MCF 10A (cell line): ENCODE data around the gene MAFG. TPM values are rescaled to one million over a fixed set of nuclear protein-coding genes. Genes with fewer than 3 reads are reported as not detected.

Source experiments
- BruUV-seq: library from RNA; stranded (reverse); fragments of 400-500 nt; replicated peaks from 2 replicates; lab custom pipeline; 2021; lab: Mats Ljungman, UMichigan
- CTCF ChIA-PET: fragments of 300-600 bp; sonication (Branson Sonifier 250); formaldehyde crosslinking; extraction: SDS; loops from one replicate; lab custom pipeline; 2021; ENCODE audit warnings: antibody characterized with exemption, inconsistent platforms; lab: Yijun Ruan, JAX
- POLR2A ChIA-PET: fragments of 300-600, 350-650 bp; sonication (Branson Sonifier 250); formaldehyde crosslinking; extraction: SDS; loops from one replicate; lab custom pipeline; 2020; ENCODE audit warnings: antibody characterized with exemption, inconsistent platforms; lab: Yijun Ruan, JAX
- DNase-seq: peaks from one replicate; pipeline ENCODE4 v3.0.0-alpha.2; 2018; ENCODE audit not compliant: unreplicated experiment
- H3K27ac Mint-ChIP-seq: one replicate; pipeline ENCODE4 v1.8.0; 2022; ENCODE audit warnings: mild to moderate bottlenecking, low read depth, mixed read lengths; ENCODE audit not compliant: unreplicated experiment
- H3K27me3 Mint-ChIP-seq: one replicate; pipeline ENCODE4 v1.8.0; 2022; ENCODE audit warnings: mixed read lengths; ENCODE audit not compliant: insufficient read depth, unreplicated experiment
- H3K36me3 Mint-ChIP-seq: one replicate; pipeline ENCODE4 v1.8.0; 2022; ENCODE audit warnings: mild to moderate bottlenecking, moderate library complexity, mixed read lengths; ENCODE audit not compliant: insufficient read depth, unreplicated experiment
- H3K4me1 Mint-ChIP-seq: one replicate; pipeline ENCODE4 v1.8.0; 2022; ENCODE audit warnings: mixed read lengths; ENCODE audit not compliant: insufficient read depth, unreplicated experiment
- H3K4me3 Mint-ChIP-seq: one replicate; pipeline ENCODE4 v1.8.0; 2022; ENCODE audit warnings: mild to moderate bottlenecking, moderate library complexity, mixed read lengths; ENCODE audit not compliant: unreplicated experiment
- H3K9me3 Mint-ChIP-seq: one replicate; pipeline ENCODE4 v1.8.0; 2022; ENCODE audit warnings: mixed read lengths; ENCODE audit not compliant: unreplicated experiment
- intact Hi-C: fragments of 100-400 bp; cut with micrococcal nuclease; formaldehyde crosslinking; loops from 2 replicates; pipeline ENCODE4 v1.14.1; 2022
- total RNA-seq: library from RNA; stranded (reverse); gene quantifications from 2 replicates; pipeline ENCODE4 v1.2.3, GENCODE V29; 2022
- TF ChIP-seq, protein P1 (sequence below): fragments of 200-600 bp; IDR thresholded peaks from one replicate; pipeline ENCODE4 v1.8.0; 2022; ENCODE audit warnings: antibody characterized with exemption, mild to moderate bottlenecking; ENCODE audit not compliant: unreplicated experiment

MAFG gene
- total RNA-seq, 1 experiment from 2014 or later: 38.1 TPM

GRCh38 chr17:81929253-81930141 is 2.0 kb upstream of the MAFG start:
- TF ChIP-seq, protein P1, sequence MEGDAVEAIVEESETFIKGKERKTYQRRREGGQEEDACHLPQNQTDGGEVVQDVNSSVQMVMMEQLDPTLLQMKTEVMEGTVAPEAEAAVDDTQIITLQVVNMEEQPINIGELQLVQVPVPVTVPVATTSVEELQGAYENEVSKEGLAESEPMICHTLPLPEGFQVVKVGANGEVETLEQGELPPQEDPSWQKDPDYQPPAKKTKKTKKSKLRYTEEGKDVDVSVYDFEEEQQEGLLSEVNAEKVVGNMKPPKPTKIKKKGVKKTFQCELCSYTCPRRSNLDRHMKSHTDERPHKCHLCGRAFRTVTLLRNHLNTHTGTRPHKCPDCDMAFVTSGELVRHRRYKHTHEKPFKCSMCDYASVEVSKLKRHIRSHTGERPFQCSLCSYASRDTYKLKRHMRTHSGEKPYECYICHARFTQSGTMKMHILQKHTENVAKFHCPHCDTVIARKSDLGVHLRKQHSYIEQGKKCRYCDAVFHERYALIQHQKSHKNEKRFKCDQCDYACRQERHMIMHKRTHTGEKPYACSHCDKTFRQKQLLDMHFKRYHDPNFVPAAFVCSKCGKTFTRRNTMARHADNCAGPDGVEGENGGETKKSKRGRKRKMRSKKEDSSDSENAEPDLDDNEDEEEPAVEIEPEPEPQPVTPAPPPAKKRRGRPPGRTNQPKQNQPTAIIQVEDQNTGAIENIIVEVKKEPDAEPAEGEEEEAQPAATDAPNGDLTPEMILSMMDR: no peak
- POLR2A ChIA-PET: interaction anchor here (0.6 kb wide), 2 partner anchors 12 to 190 kb away, joined by 3 read pairs; no protein-coding TSS in a partner anchor
- DNase-seq: no peak
- Mint-ChIP-seq H3K9me3 (no peaks in the 10 kb centered on the region), H3K4me3 (peak overlapping the region; percentile 66), H3K36me3 (peaks cover 7% of the 10 kb centered on the region), H3K27ac (no peak overlapping the region), H3K27me3 (no peaks in the 10 kb centered on the region), H3K4me1 (peaks cover 11% of the 10 kb centered on the region)
- BruUV-seq: no TSS peak
- CTCF ChIA-PET: interaction anchor here (1.3 kb wide), 1 partner anchor 25 kb away, joined by 5 read pairs; no protein-coding TSS in a partner anchor
- intact Hi-C loops: no loop called here

DNA sequence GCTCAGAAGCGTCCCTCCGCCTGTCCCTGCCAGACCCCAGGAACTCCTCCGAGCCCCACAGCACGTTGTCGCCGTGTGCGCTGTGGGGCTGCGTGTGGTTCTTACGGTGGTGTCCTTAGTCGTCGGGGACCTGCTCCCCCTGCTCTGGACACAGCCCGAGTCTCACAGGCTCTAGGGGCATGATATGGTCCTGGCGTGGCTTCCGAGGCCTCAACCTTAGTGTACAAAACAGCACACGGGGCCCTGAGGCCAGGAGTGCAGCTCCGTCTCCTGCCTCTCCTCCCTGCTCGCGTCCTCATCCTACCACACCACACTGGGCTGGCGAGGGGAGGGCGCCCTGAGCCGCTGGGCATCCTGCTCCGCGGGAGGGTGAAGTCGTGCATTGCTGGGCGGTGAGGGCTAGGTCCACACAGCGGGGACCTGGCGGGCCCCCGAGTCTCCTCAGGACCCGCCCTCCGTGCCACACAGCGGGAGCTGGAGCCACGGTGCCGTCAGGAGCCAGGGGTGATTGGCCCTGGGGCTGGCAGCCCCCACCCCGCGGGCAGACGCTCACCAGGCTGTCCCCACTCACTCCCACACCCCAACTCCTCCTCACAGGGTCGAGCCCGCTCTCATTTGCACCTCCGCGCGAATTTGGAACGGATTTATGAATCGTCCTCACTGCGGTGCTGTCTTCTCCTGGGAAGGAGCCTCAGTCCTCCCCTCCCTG is 1.2 kb upstream of the MAFG start:
- no peak overlapping the region for H3K27ac Mint-ChIP-seq
- ChIA-PET POLR2A (interaction anchor here (1.0 to 6.3 kb wide), 7 partner anchors 9 to 170 kb away, joined by 4 to 59 read pairs (median 9); partner anchors contain the start of genes CENPX, FASN, LRRC45 and PCYT2), CTCF (interaction anchor here (0.9 to 1.3 kb wide), 5 partner anchors 15 to 81 kb away, joined by 3 to 7 read pairs (median 5); no protein-coding TSS in a partner anchor)
- no peaks in the 10 kb centered on the region for H3K27me3 Mint-ChIP-seq
- H3K4me3 Mint-ChIP-seq: peak overlapping the region; percentile 66
- intact Hi-C loops: no loop called here
- H3K9me3 Mint-ChIP-seq: no peaks in the 10 kb centered on the region
- BruUV-seq: no TSS peak
- TF ChIP-seq, protein P1: no peak
- peaks cover 14% of the 10 kb centered on the region for H3K4me1 Mint-ChIP-seq
- DNase-seq: no peak
- H3K36me3 Mint-ChIP-seq: peaks cover 2% of the 10 kb centered on the region

DNA sequence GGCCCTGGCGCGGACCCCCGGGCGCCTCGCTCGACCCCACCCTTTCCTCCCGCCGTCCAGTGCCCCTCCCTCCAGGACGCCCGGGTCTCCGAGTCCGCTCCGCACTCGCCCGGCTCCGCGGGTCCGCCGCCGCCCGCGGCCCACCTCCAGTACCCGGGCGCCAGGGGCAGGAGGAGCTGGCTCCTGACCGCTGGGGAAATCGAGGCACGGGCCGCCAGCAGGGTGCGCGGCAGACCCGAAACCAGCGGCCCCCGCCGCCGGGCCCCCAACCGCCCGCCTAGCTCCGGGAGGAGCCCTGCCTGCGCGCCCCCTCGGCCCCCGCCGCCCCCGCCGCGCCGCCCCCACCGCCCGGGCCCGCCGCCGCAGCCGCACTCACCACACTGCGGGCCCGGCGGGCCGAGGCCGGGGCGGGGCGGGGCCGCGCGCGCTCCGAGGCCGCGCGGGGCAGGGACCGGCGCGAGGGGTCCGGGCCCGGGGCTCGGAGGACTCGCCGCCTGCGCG is 333 bp downstream of the MAFG start:
- intact Hi-C loops: no loop called here
- ChIA-PET POLR2A (interaction anchor here (0.6 to 6.3 kb wide), 14 partner anchors 11 to 854 kb away, joined by 3 to 59 read pairs (median 6); partner anchors contain the start of genes CENPX, DCXR, FASN and LRRC45), CTCF (interaction anchor here (0.5 to 1.2 kb wide), 6 partner anchors 13 to 279 kb away, joined by 3 to 7 read pairs (median 4); no protein-coding TSS in a partner anchor)
- peak overlapping the region; percentile 84 for H3K4me3 Mint-ChIP-seq
- TF ChIP-seq, protein P1: no peak
- no peaks in the 10 kb centered on the region for H3K27me3 Mint-ChIP-seq
- H3K4me1 Mint-ChIP-seq: peaks cover 21% of the 10 kb centered on the region
- no TSS peak for BruUV-seq
- H3K9me3 Mint-ChIP-seq: no peaks in the 10 kb centered on the region
- no peak for DNase-seq
- H3K36me3 Mint-ChIP-seq: peaks cover 16% of the 10 kb centered on the region
- H3K27ac Mint-ChIP-seq: no peak overlapping the region
